ENCODE data around the gene HDAC5. TPM values are rescaled to one million over a fixed set of nuclear protein-coding genes. Genes with fewer than 3 reads are reported as not detected.
A peak's percentile ranks its signal among the peaks of the same experiment; 100 is the strongest.
"Not testable (repeated sequence)": the region's sequence is repeated elsewhere in the genome, so short reads cannot be mapped to it uniquely, and the experiment has no call there.

HDAC5 gene
- total RNA-seq, 3 donors from 2014 or later = 18.9 to 48.3 (median 32.4) TPM

DNA sequence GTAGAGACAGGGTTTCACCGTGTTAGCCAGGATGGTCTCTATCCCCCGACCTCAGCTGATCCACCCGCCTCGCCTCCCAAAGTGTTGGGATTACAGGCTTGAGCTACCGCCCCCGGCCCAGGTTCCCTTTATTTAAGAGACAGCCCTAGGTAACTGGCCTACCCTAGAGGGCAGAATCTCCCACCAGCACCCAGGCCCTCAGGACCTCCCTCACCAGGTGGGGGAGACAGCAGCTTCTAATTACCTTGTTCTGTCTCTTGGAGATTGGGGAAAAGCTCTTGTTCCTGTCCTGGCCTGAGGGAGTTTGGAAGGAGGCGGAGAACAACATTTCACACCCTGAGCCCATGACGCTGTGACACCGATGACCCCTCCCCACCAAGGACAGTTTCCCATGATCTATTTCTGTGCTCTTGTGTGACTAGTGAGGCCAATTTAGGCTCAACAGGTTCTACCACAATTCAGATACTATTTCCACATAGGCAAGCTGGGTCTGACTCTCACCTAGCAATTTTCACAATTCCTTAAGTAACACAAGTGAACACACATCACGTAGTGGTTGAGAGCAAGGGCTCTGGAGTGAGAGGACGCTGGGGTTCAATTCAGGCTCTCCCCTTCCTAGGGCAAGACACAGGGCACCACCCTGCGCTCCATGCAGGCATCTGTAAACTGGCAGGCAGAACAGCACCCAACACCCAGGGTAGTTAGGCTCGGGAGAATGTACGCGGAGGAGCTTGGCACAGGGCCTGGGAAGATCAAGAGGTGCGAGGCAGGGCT, 20.4 kb downstream of the HDAC5 start:
- Histone ChIP-seq H3K4me3 (no peak overlapping the region), H3K36me3 (ENCODE audit: low read depth) (no peaks in the 10 kb centered on the region), H3K4me1 (ENCODE audit: low read depth) (peaks cover 4% of the 10 kb centered on the region), H3K9me3 (no peaks in the 10 kb centered on the region)
- DNase-seq (no peak), ATAC-seq (no peak)
- intact Hi-C loops (cut with DNase I, micrococcal nuclease) = no loop called here
- TF ChIP-seq, protein P1, sequence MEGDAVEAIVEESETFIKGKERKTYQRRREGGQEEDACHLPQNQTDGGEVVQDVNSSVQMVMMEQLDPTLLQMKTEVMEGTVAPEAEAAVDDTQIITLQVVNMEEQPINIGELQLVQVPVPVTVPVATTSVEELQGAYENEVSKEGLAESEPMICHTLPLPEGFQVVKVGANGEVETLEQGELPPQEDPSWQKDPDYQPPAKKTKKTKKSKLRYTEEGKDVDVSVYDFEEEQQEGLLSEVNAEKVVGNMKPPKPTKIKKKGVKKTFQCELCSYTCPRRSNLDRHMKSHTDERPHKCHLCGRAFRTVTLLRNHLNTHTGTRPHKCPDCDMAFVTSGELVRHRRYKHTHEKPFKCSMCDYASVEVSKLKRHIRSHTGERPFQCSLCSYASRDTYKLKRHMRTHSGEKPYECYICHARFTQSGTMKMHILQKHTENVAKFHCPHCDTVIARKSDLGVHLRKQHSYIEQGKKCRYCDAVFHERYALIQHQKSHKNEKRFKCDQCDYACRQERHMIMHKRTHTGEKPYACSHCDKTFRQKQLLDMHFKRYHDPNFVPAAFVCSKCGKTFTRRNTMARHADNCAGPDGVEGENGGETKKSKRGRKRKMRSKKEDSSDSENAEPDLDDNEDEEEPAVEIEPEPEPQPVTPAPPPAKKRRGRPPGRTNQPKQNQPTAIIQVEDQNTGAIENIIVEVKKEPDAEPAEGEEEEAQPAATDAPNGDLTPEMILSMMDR (IDR thresholded peaks at IDR 0.05) = no peak

DNA sequence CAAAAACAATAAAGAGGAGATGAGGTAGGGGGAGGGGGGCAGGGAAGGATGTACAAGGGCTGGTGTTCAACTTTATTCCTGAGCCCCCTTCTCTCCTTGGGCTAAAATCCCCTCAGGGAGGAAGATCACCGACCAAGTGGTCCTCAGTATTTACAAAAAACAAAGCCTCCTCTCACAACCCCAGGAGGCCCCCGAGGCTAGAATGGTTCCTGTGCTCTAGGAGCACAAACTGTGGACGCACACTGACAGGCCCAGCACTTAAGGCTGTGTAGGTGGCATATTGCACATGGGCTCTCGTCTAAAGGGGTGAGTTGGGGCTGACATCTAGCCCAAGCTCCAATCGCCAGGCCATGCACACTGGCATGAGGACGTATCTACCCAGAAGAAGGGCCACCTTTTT, 21.6 kb downstream of the HDAC5 start:
- H3K9me3 ChIP-seq; H3K36me3 ChIP-seq (ENCODE audit: low read depth); H3K4me1 ChIP-seq (ENCODE audit: low read depth); ATAC-seq; DNase-seq; intact Hi-C loops (cut with DNase I, micrococcal nuclease); H3K4me3 ChIP-seq: not testable (repeated sequence)

DNA sequence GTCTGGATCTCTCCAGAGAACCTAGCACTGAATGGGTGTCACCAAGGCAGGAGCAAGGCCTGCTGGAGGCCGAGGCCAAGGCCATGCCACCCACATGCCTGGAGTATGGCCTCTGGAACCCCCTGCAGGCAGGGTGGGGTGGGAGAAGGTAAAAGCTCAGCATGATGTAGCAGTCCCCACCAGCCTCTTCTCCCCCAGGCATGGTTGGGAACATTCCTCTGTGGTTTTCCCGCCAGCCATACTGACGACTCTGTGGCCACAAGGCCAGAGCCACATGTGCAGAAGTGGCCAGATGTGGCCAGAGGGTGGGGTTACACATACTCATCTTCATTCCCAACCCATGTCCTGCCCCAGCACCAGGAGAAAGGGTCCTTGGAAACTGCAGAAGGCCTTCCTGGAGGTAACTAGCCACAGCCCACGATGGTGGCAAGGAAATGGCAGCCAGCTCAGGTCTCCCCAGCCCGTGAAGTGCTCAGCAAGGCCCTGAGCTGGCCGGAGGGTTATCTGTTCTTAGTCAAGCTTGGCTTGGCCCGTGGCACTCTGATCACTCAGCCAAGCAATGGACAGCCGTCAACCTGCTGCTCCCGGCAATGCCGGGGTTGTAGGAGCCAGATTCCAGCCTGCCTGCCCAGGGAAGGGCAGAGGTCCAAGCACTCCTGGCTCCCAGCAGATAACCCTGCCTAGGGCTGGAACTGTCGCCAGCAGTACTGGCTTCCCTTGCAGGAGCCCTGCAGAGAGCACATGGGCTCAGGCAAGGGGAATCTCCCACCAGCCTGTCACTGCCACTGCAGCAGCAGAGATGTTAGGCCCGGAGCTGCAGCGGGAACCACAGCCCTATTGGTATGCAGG, 26.1 kb downstream of the HDAC5 start:
- ATAC-seq = no peak
- H3K4me3 ChIP-seq = no peak overlapping the region
- no peaks in the 10 kb centered on the region for H3K9me3 ChIP-seq
- intact Hi-C loops (cut with DNase I, micrococcal nuclease) = no loop called here
- H3K36me3 ChIP-seq (ENCODE audit: low read depth) = no peaks in the 10 kb centered on the region
- peaks cover 17% of the 10 kb centered on the region for H3K4me1 ChIP-seq (ENCODE audit: low read depth)
- DNase-seq = no peak
- TF ChIP-seq, protein P1 (IDR thresholded peaks at IDR 0.05) = no peak

DNA sequence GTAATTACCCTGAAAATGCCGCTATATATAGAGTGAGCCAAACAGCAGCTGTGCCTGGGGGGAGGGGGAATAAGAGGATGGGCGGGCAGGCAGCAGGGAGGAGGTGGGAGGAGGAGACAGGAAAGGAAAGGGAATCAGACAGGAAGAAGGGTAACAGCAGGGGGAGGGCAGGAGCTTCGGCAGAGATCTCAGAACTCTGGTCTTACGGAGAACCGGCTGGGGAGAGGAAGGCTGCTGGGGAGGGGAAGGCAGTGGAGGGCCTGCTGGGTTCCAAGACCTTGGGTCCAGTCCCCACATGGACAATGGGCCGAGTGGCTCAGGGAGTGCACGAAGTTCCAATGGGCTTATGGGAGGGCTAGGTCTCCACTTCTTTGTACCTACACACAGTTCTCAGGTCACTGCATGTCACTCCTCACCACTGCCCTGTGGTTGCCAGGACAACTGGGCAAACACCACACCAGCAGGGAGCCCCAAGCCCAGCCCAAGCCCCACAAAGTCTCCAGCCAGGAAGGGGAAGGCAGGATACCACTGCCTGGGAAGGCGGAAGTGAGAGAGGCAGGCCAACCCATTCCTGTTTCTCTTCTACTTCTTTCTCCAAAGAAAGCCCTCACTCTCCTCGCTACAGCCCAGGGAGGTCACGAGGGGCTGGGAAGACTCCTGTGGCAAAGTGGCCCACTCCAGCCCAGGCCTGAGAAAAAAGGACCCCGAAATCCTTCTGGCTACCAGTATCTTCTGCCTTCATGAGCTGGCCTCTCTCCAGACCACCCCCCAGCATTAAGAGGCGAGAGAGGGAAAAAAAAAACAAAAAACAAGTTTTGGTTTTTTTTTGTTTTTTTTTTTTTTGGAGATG, 27.6 kb downstream of the HDAC5 start:
- intact Hi-C loops (cut with DNase I, micrococcal nuclease) = no loop called here
- H3K4me1 ChIP-seq (ENCODE audit: low read depth) = peaks cover 17% of the 10 kb centered on the region

DNA sequence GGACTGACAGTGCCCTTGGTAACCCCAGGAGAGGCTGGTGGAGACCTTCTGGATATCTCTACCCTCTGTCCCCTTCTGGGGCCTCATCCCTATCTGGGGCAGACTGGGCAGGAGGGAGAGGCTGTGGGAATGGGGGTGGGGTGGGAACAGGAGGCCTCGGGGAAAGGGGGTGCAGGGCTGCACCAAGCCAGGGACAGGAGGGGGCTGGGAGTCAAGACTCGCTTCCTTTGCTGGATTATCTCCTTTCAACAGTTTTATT, 28.1 kb downstream of the HDAC5 start:
- no peak for ATAC-seq
- intact Hi-C loops (cut with DNase I, micrococcal nuclease) = no loop called here
- Histone ChIP-seq H3K4me3 (no peak overlapping the region), H3K36me3 (ENCODE audit: low read depth) (no peaks in the 10 kb centered on the region), H3K4me1 (ENCODE audit: low read depth) (peaks cover 17% of the 10 kb centered on the region), H3K9me3 (no peaks in the 10 kb centered on the region)
- TF ChIP-seq, protein P1 (IDR thresholded peaks at IDR 0.05) = no peak
- DNase-seq = no peak

More for the DNA sequence above, 27.6 kb downstream of the HDAC5 start:
- ATAC-seq = peak; percentile 86
- DNase-seq = peak; percentile 62 to 78 (median 67)
- TF ChIP-seq, protein P1 (IDR thresholded peaks at IDR 0.05) = no peak
- no peaks in the 10 kb centered on the region for H3K9me3 ChIP-seq
- H3K4me3 ChIP-seq = no peak overlapping the region
- no peaks in the 10 kb centered on the region for H3K36me3 ChIP-seq (ENCODE audit: low read depth)
